Mononuclear cell (primary cell): Measurements from ENCODE around the gene PRKCE. TPM values are rescaled to one million over a fixed set of nuclear protein-coding genes. Genes with fewer than 3 reads are reported as not detected.
"Not testable (repeated sequence)": the region's sequence is repeated elsewhere in the genome, so short reads cannot be mapped to it uniquely, and the experiment has no call there.

ENCODE experiments used
- H3K27me3 ChIP-seq: 2 replicates; pipeline ENCODE4 v1.6.0; 2011; ENCODE audit warnings: low read length, control low read depth; ENCODE audit not compliant: insufficient read depth
- H3K4me1 ChIP-seq: 2 replicates; pipeline ENCODE4 v1.5.1; 2011; ENCODE audit warnings: mild to moderate bottlenecking, low read length, control low read depth; ENCODE audit not compliant: insufficient read depth
- H3K4me3 ChIP-seq: 2 replicates; pipeline ENCODE4 v1.5.1; 2011; ENCODE audit warnings: mild to moderate bottlenecking, low read length, moderate library complexity
- H3K9me3 ChIP-seq: 2 replicates; pipeline ENCODE4 v1.5.1; 2011; ENCODE audit warnings: low read depth, mild to moderate bottlenecking, control low read depth, low read length
- total RNA-seq: library from RNA; depleted of rRNA; stranded (reverse); fragments of >200 nt; gene quantifications from one replicate; pipeline ENCODE4 v1.2.3, GENCODE V29; 2012

Gene PRKCE
- total RNA-seq, 1 donor = 13.6 TPM

GRCh38 chr2:45713591-45713990, 62.1 kb downstream of the PRKCE start:
- no peaks in the 10 kb centered on the region for H3K9me3 ChIP-seq
- H3K4me3 ChIP-seq = no peak overlapping the region
- no peaks in the 10 kb centered on the region for H3K27me3 ChIP-seq
- no peaks in the 10 kb centered on the region for H3K4me1 ChIP-seq

- no peaks in the 10 kb centered on the region for H3K9me3 ChIP-seq
- H3K4me1 ChIP-seq = no peaks in the 10 kb centered on the region
- H3K4me3 ChIP-seq = no peak overlapping the region
- no peaks in the 10 kb centered on the region for H3K27me3 ChIP-seq
These were observed 63.2 kb downstream of the PRKCE start for GRCh38 chr2:45714679-45715078.

DNA sequence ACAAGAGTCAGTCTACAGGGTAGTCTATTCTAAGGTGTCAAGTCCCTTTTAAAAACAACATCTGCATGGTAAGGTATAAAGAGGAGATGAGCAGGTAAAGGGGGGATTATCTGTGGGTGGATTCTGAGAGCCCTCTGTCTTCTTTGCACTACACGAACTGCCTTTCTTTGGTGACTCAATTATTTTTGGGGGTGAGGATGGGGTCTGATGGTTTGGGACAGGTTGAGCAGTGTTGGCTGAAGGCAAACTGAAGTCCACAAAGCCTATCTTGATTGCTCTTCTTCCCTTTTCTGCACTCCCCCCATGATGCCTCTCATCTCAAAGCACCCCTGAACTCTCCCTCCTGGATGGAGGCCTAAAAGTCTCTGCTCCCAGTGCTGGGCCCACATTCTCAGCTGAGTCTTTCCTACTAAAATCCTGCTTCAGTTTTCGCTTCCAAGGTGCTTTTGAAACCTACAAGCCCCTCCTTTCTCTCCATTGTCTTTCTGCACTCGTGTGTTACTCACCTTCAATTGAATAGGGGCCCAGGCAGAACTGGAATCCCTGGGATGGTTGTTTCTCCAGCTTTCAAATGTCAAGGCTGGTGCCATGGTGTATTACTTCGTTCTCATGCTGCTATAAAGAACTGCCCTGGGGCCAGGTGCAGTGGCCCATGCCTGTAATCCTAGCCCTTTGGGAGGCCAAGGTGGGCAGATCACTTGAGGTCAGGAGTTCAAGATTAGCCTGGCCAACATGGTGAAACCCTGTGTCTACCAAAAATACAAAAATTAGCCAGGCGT, 64.3 kb downstream of the PRKCE start:
- Histone ChIP-seq H3K4me1 (peaks cover under 1% of the 10 kb centered on the region), H3K4me3 (no peak overlapping the region), H3K27me3 (no peaks in the 10 kb centered on the region), H3K9me3 (no peaks in the 10 kb centered on the region)

- H3K27me3 ChIP-seq, H3K4me3 ChIP-seq, H3K4me1 ChIP-seq, H3K9me3 ChIP-seq: not testable (repeated sequence)
These were observed 65.0 kb downstream of the PRKCE start for GRCh38 chr2:45716432-45716831.

GRCh38 chr2:45716915-45717314, 65.4 kb downstream of the PRKCE start:
- Histone ChIP-seq H3K9me3 (no peaks in the 10 kb centered on the region), H3K4me3 (no peak overlapping the region), H3K4me1 (peaks cover 9% of the 10 kb centered on the region), H3K27me3 (no peaks in the 10 kb centered on the region)

DNA sequence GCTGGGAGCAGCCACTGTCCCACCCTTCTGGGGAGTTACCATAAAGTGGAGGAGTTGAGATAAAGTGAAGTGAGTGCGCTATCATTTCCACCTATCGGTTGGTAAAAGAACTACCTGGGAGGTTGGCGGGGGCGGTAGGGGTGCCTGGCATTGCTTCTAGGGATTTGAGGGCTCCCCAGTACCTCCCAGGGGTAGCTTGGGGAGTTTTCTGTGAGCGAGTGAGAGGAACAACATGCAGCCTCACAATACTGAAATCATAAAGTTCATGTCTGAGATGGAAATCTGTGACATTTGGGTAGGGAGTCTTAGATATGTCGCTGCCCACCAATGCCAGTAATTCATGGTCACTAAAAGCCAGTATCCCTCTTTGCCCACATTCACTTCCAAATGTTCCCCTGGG, 68.7 kb downstream of the PRKCE start:
- Histone ChIP-seq H3K4me1 (peaks cover 38% of the 10 kb centered on the region), H3K9me3 (no peaks in the 10 kb centered on the region), H3K4me3 (no peak overlapping the region), H3K27me3 (no peaks in the 10 kb centered on the region)

DNA sequence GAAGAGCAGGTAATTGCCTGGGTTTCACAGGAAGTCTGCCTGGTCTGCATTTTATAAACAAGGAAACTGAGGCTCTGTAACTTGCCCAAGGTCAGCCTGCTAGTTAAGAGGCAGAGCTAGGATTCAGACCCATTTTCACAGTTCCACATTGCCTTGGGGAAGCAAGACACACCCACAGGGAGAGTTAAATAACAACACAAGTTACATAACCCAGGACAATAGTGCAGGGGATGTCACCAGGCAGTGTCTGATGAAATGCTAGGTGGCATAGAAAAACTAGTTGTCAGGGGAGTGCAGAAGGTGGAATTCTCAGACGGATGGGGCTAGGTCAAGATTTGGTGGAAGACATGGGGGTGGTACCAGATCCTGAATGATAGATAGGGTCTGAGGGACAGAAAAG, 69.7 kb downstream of the PRKCE start:
- Histone ChIP-seq H3K4me1 (peaks cover 47% of the 10 kb centered on the region), H3K9me3 (no peaks in the 10 kb centered on the region)

GRCh38 chr2:45722477-45722876, 71.0 kb downstream of the PRKCE start:
- H3K27me3 ChIP-seq = no peaks in the 10 kb centered on the region
- H3K4me1 ChIP-seq = peaks cover 54% of the 10 kb centered on the region
- H3K9me3 ChIP-seq = no peaks in the 10 kb centered on the region
- H3K4me3 ChIP-seq = no peak overlapping the region

More for the DNA sequence above, 69.7 kb downstream of the PRKCE start:
- Histone ChIP-seq H3K4me3 (no peak overlapping the region), H3K27me3 (no peaks in the 10 kb centered on the region)

GRCh38 chr2:45723857-45724256, 72.4 kb downstream of the PRKCE start:
- Histone ChIP-seq H3K9me3 (no peaks in the 10 kb centered on the region), H3K27me3 (no peaks in the 10 kb centered on the region), H3K4me1 (peaks cover 62% of the 10 kb centered on the region), H3K4me3 (no peak overlapping the region)

DNA sequence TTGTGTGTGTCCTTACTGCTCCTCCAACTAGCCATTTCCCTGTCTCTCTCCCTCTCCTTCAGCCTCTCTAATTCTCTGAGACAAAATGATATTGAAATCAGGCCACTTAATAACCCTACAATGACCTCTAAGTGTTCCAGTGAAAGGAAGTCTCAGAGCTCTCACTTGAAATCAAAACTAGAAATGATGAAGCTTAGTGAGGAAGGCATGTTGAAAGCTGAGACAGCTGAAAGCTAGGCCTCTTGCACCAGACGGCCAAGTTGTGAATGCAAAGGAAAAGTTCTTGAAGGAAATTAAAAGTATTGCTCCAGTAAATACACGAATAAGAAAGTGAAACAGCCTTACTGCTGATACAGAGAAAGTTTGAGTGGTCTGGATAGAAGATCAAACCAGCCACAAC, 72.9 kb downstream of the PRKCE start:
- Histone ChIP-seq H3K4me3 (no peak overlapping the region), H3K27me3 (no peaks in the 10 kb centered on the region), H3K4me1 (peaks cover 67% of the 10 kb centered on the region), H3K9me3 (no peaks in the 10 kb centered on the region)

DNA sequence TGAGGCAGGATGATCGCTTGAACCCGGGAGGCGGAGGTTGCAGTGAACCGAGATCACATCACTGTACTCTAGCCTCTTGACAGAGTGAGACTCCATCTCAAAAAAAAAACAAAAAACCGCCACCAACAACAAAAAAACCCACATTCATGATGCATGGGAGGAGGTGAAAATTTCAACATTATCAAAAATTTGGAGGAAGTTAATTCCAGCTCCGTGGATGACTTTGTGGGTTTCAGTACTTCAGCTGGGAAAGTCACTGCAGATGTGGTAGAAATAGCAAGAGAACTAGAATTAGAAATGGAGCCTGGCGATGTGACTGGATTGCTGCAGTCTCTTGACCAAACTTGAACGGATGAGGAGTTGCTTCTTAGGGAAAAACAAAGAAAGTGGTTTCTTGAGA, 74.3 kb downstream of the PRKCE start:
- H3K4me1 ChIP-seq = peaks cover 80% of the 10 kb centered on the region
- no peaks in the 10 kb centered on the region for H3K9me3 ChIP-seq
- no peak overlapping the region for H3K4me3 ChIP-seq
- H3K27me3 ChIP-seq = no peaks in the 10 kb centered on the region

DNA sequence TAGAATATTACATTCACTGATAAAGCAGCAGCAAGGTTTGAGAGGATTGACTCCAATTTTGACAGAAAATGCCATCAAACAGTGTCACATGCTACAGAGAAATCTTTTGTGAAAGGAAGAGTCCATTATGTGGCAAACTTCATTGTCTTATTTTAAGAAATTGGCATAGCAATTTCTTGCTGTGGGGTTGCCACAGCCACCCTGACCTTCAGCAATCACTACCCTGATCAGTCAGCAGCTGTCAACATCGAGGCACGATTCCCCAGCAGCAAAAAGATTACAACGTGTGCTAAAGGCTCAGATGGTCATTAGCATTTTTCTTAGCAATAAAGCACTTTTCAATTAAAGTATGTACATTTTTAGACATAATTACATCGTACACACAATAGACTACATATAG, 74.7 kb downstream of the PRKCE start:
- no peak overlapping the region for H3K4me3 ChIP-seq
- H3K27me3 ChIP-seq = no peaks in the 10 kb centered on the region
- no peaks in the 10 kb centered on the region for H3K9me3 ChIP-seq
- H3K4me1 ChIP-seq = peaks cover 80% of the 10 kb centered on the region

DNA sequence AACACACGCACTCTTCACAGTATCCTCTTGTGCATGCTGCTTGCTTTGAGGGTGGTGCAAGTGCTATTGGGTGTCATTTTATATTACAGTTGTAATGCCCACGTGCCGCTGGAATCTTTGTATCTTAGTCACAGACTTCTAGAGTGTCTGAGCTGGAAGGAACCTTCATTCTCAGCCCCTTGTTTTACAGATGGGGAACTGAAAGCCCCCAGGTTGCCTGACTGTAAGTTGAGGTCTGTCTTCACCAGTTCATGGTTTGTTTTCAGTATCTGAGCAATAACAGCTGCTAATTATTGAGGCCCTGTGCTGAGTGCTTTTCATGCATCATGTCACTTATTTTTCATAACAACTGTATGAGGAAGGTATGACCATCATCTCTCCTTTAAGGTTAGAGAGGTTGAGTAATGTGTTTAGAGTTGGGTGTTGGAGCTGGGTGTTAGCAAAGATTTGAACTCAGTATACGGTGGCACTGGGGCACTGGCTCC, 77.0 kb downstream of the PRKCE start:
- Histone ChIP-seq H3K27me3 (no peaks in the 10 kb centered on the region), H3K4me3 (no peak overlapping the region), H3K9me3 (no peaks in the 10 kb centered on the region), H3K4me1 (peaks cover 69% of the 10 kb centered on the region)

GRCh38 chr2:45729753-45730512, 78.5 kb downstream of the PRKCE start:
- Histone ChIP-seq H3K4me1 (peaks cover 56% of the 10 kb centered on the region), H3K27me3 (no peaks in the 10 kb centered on the region), H3K9me3 (no peaks in the 10 kb centered on the region), H3K4me3 (no peak overlapping the region)

GRCh38 chr2:45731141-45731540, 79.7 kb downstream of the PRKCE start:
- peaks cover 44% of the 10 kb centered on the region for H3K4me1 ChIP-seq
- H3K27me3 ChIP-seq = no peaks in the 10 kb centered on the region
- H3K4me3 ChIP-seq = no peak overlapping the region
- no peaks in the 10 kb centered on the region for H3K9me3 ChIP-seq
